Panc1 (cell line): Measurements from ENCODE around the gene KCNMA1. TPM values are rescaled to one million over a fixed set of nuclear protein-coding genes. Genes with fewer than 3 reads are reported as not detected.

Experiments used
- ATAC-seq: fragments of 200-7000 bp; cut with Tn5 transposase; 2 replicates; pipeline ENCODE4 v1.9.1; 2020; ENCODE audit warnings: mild to moderate bottlenecking, moderate library complexity
- BruUV-seq: library from RNA; stranded (reverse); fragments of 400-500 nt; replicated peaks from 2 replicates; lab custom pipeline; 2021; lab: Mats Ljungman, UMichigan
- CTCF ChIA-PET: fragments of 300-600 bp; sonication (Branson Sonifier 250); formaldehyde crosslinking; loops from one replicate; lab custom pipeline; 2022; ENCODE audit warnings: antibody characterized with exemption; lab: Charles Lee
- POLR2A ChIA-PET: fragments of 300-600 bp; sonication (Branson Sonifier 250); formaldehyde crosslinking; loops from one replicate; lab custom pipeline; 2022; ENCODE audit warnings: antibody characterized with exemption; lab: Charles Lee
- DNase-seq: peaks from one replicate; pipeline ENCODE4 v3.0.0-alpha.2; 2010; ENCODE audit warnings: low read depth, low spot score
- H3K27ac ChIP-seq: 2 replicates; pipeline ENCODE4 v1.5.1; 2011; ENCODE audit warnings: mild to moderate bottlenecking, low read length, inconsistent platforms
- H3K27me3 ChIP-seq: fragments of 200-500 bp; sonication (Bioruptor generic); 2 replicates; pipeline ENCODE4 v1.6.0; 2014; ENCODE audit warnings: low read length, inconsistent platforms; ENCODE audit not compliant: control insufficient read depth, insufficient read depth
- H3K36me3 ChIP-seq: fragments of 200-500 bp; sonication (Bioruptor generic); 2 replicates; pipeline ENCODE4 v1.5.1; 2014; ENCODE audit warnings: inconsistent platforms, mild to moderate bottlenecking, low read length, moderate library complexity; ENCODE audit not compliant: control insufficient read depth, insufficient read depth
- H3K4me1 ChIP-seq: 2 replicates; pipeline ENCODE4 v1.5.1; 2011; ENCODE audit warnings: inconsistent platforms, mild to moderate bottlenecking, low read length, moderate library complexity; ENCODE audit not compliant: control insufficient read depth, insufficient read depth
- H3K4me3 ChIP-seq, 2 experiments: 2 replicates each; pipeline ENCODE4 v1.5.1; 2011 to 2012; ENCODE audit warnings: low read depth in 2 of 2, low read length in 2 of 2, mild to moderate bottlenecking in 2 of 2, inconsistent platforms in 1 of 2, moderate library complexity in 1 of 2
- H3K9me3 ChIP-seq: fragments of 200-500 bp; sonication (Bioruptor generic); 2 replicates; pipeline ENCODE4 v1.5.1; 2014; ENCODE audit warnings: low read depth, mild to moderate bottlenecking, inconsistent platforms, low read length, moderate library complexity; ENCODE audit not compliant: control insufficient read depth, insufficient read depth
- CTCF ChIP-seq: fragments of 450-650 bp; IDR thresholded peaks from 2 replicates; pipeline ENCODE4 v1.5.1; 2017; ENCODE audit warnings: mild to moderate bottlenecking
- SIN3A ChIP-seq: IDR thresholded peaks from 2 replicates; pipeline ENCODE4 v1.6.1; 2012; ENCODE audit warnings: low read depth, mild to moderate bottlenecking, low read length, moderate library complexity, borderline replicate concordance; ENCODE audit not compliant: insufficient read depth
- TCF7L2 ChIP-seq: IDR thresholded peaks from 2 replicates; pipeline ENCODE4 v1.6.1; 2011; ENCODE audit warnings: mild to moderate bottlenecking, low read depth, low read length, inconsistent platforms
- in situ Hi-C: cut with HindIII; loops from 2 replicates; pipeline ENCODE4 v1.10.0; 2016; ENCODE audit warnings: low sequenced_read_pairs, low pct_unique_long_range_greater_than_20kb
- intact Hi-C: fragments of 100-400 bp; cut with micrococcal nuclease; formaldehyde crosslinking; loops from one replicate; pipeline ENCODE4 v1.10.0; 2022; ENCODE audit not compliant: unreplicated experiment
- total RNA-seq: library from RNA; stranded (reverse); gene quantifications from one replicate; pipeline ENCODE4 v1.2.1, GENCODE V29; 2021; ENCODE audit not compliant: unreplicated experiment

The KCNMA1 gene
- total RNA-seq, 1 experiment from 2014 or later: 91.9 TPM

DNA sequence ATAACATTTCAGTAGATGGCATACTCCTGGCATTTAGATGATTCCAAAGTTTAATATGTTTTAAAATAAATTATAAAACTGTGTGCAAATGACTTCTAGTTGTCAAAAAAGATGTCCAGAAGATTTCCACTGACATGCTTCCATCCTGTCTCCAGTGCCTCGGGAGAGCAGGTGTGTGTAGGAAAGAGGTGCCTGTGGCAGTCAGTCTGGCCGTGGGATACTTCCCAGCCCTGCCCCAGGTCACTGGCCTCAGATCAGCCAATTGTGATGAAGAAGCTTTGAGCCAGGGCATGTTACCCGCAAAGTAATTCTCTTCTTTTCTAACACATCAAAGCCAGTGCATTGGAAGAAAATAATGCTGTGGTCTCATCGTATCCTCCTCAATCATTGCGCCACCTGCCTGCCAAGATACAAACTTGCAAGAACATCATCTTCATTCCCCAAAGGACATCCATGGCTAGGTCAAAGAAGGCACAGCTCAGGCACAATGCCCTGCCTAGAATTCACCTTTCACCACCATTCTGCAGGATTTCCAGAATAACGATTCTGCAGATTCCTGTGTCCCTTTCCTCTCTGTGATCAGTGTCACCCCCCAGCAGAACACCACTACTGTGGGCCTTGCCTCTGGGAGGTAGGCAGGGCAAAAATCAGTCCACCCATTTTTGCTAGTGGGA, 6.3 kb upstream of the KCNMA1 start:
- Histone ChIP-seq H3K4me1 (peaks cover 9% of the 10 kb centered on the region), H3K9me3 (no peaks in the 10 kb centered on the region), H3K36me3 (no peaks in the 10 kb centered on the region), H3K4me3 (no peak overlapping the region), H3K27me3 (no peaks in the 10 kb centered on the region), H3K27ac (no peak overlapping the region)
- in situ Hi-C loops (no loop called here), intact Hi-C loops (loop anchor here (2.0 to 5.0 kb wide), 6 partner anchors 113 to 479 kb away; no protein-coding TSS in a partner anchor)
- BruUV-seq: no TSS peak
- peak; percentile 47; the same call in 1 of the 2 replicates for TF ChIP-seq TCF7L2
- peak; percentile 86 for TF ChIP-seq CTCF
- no peak for TF ChIP-seq SIN3A
- CTCF ChIA-PET: interaction anchor here (0.6 to 2.8 kb wide), 6 partner anchors 68 to 478 kb away, joined by 3 to 10 read pairs (median 5); no protein-coding TSS in a partner anchor
- POLR2A ChIA-PET: no interaction called here
- no peak for DNase-seq
- ATAC-seq: peak; percentile 82

- CTCF ChIA-PET: interaction anchor here (0.6 to 2.8 kb wide), 12 partner anchors 70 to 477 kb away, joined by 3 to 10 read pairs (median 5); no protein-coding TSS in a partner anchor
These were observed 4.3 kb upstream of the KCNMA1 start for GRCh38 chr10:77641788-77642397.

More at GRCh38 chr10:77641788-77642397, 4.3 kb upstream of the KCNMA1 start:
- in situ Hi-C loops (no loop called here), intact Hi-C loops (loop anchor here (5.0 kb wide), 3 partner anchors 140 to 390 kb away; no protein-coding TSS in a partner anchor)
- BruUV-seq: no TSS peak
- no peaks in the 10 kb centered on the region for H3K27me3 ChIP-seq
- ATAC-seq (0 out of 2 replicates have a peak, but pooled peaks have one; percentile 20), DNase-seq (peak; percentile 84)
- H3K4me1 ChIP-seq: peaks cover 13% of the 10 kb centered on the region
- H3K4me3 ChIP-seq: no peak overlapping the region
- H3K36me3 ChIP-seq: no peaks in the 10 kb centered on the region
- H3K9me3 ChIP-seq: no peaks in the 10 kb centered on the region
- peak overlapping the region; percentile 13; the same call in 1 of the 2 replicates for H3K27ac ChIP-seq
- TF ChIP-seq SIN3A (no peak), CTCF (peak; percentile 89)
- POLR2A ChIA-PET: no interaction called here
